Cardiac fibroblast (primary cell): Measurements from ENCODE around the gene HYAL2.

Experiments used
- DNase-seq, 2 donors: peaks; one replicate each; pipeline versions ENCODE4 v3.0.0 to v3.0.0-alpha.2; 2010; ENCODE audit warnings: low read depth in 2 of 2
- H3K4me3 ChIP-seq, 2 donors: replicated peaks in 1 of 2; 1 replicate in 1 of 2; 2 replicates in 1 of 2; pipeline ENCODE4 v1.5.1; 2011; ENCODE audit warnings: low read depth in 2 of 2, low read length in 2 of 2, mild to moderate bottlenecking in 2 of 2, moderate library complexity in 1 of 2
- TF ChIP-seq, protein P1 (sequence below): IDR thresholded peaks from one replicate; pipeline ENCODE4 v1.5.1; 2011; ENCODE audit warnings: low read depth, mild to moderate bottlenecking, low read length, inconsistent platforms

The HYAL2 gene

DNA sequence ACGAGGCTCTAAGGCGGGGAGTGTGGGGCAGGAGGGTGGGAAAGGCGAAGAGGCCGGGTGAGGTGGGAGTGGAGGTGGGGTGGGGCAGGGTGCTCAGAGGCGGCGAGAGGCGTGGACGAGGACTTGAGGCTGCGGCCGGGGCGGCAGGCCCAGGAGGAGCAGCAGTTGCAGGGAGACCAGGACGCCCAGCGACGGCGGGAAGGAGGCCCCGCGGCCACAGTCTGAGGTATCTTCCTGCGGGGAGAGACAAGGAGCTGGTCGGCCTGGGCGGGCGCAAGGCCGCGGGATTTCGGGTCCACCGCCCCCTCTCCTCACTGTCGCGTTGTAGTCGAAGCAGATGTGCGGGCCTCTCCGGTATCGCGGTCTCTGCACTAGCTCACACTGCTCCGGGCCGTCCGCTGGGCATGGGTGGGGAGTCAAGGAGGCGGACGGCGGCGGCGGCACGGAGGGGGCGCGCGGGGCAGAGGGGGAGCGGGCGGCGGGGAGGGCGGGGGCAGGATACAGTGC is 42.1 kb upstream of the HYAL2 start:
- peak overlapping the region; percentile 47 to 50 for H3K4me3 ChIP-seq
- no peak for DNase-seq
- TF ChIP-seq, protein P1, sequence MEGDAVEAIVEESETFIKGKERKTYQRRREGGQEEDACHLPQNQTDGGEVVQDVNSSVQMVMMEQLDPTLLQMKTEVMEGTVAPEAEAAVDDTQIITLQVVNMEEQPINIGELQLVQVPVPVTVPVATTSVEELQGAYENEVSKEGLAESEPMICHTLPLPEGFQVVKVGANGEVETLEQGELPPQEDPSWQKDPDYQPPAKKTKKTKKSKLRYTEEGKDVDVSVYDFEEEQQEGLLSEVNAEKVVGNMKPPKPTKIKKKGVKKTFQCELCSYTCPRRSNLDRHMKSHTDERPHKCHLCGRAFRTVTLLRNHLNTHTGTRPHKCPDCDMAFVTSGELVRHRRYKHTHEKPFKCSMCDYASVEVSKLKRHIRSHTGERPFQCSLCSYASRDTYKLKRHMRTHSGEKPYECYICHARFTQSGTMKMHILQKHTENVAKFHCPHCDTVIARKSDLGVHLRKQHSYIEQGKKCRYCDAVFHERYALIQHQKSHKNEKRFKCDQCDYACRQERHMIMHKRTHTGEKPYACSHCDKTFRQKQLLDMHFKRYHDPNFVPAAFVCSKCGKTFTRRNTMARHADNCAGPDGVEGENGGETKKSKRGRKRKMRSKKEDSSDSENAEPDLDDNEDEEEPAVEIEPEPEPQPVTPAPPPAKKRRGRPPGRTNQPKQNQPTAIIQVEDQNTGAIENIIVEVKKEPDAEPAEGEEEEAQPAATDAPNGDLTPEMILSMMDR: no peak

DNA sequence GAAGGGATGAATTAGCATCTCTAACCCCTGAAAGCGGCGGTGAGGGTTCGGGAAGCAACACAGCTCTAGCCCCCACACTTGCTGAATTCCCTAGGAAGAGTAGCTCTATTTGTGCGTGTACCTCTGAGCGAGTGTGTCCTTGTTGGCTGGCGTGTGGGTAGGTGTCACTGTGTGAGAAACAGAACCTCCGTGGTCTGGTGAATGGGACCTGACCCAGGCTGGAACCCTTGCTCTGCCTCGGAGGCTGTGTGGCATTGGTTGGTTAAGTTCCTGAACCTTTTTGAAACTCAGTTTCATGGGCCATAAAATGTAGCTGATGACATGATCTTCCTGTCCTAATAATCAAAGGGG is 37.2 kb upstream of the HYAL2 start:
- H3K4me3 ChIP-seq: peak overlapping the region in 1 of 2 donors; percentile 94
- TF ChIP-seq, protein P1: no peak
- DNase-seq: no peak

DNA sequence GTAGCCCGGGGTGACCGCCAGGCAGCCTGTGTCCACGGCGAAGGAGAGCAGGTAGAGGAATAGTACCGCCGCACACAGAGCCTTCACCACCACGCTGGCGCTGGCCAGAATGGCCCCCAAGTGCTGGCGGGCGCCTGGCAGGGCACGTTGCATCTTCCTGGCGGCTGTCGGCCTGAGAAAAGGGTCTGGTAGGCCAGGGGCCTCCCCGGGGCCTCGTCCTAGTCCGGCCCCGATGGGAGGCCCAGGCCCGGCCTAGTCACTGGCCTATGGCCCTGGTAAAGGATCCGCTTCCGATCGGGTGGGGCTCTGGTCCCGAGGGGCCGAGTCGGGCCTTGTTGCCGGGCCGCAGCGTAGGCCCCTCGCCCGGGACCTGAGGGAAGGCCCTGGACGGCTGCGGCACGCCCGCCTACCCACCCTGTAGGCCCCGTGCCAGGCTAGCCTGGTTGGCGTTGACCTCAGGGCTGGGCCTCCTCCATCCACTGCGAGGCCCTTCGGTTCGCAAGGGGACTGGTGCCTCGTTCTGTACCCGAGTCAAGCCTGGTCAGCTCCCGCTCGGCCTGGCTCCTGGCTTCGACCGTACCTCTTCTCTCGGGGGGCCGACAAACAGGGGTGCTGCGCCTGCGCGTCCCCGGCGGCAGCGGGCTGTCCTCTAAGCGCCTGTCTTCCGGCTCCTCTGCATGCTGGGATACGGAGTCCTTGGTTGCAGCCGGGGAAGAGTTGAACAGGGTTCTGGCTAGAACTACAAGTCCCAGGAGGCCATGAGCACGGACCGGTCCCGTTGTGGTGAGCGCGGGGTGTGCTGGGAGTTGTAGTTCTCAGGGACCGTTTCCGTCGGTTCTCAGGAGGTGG is 36.6 kb upstream of the HYAL2 start, which contains the start of gene TMEM115:
TMEM115 (minus strand) TSS at position 611 of the 849 bp plus-strand sequence; CDS start at position 153, 458 bp downstream.
- peak within 1 kb of the TSS; percentile 88 to 94 for H3K4me3 ChIP-seq
- DNase-seq: peak; percentile 99
- TF ChIP-seq, protein P1: no peak

DNA sequence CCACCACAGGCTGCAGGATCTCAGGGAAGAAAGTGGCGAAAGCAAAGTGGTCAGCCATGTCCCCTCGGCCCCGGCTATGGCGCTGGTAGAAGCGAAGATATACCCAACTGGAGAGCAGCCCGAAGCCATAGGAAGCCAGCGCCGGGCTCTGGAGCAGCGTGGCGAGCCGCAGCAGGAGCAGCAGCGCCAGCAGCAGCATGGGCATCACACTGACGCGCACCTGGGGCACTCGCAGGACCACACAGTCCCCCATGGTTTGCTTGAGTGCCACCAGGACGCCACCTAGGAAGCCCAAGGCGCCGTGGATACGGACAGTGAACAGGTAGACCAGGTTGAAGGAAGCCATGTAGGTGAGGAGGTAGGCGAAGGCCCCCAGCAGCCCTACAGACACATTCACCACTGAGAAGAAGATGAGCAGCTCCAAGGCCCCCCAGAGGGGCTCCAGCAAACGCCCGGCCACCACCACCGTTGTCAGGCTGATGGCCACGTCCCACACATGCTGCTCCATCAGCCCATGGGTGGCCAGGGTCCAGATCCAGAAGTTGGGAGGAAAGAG is 35.9 kb upstream of the HYAL2 start:
- no peak for DNase-seq
- H3K4me3 ChIP-seq: peak overlapping the region; percentile 88 to 94
- TF ChIP-seq, protein P1: no peak

DNA sequence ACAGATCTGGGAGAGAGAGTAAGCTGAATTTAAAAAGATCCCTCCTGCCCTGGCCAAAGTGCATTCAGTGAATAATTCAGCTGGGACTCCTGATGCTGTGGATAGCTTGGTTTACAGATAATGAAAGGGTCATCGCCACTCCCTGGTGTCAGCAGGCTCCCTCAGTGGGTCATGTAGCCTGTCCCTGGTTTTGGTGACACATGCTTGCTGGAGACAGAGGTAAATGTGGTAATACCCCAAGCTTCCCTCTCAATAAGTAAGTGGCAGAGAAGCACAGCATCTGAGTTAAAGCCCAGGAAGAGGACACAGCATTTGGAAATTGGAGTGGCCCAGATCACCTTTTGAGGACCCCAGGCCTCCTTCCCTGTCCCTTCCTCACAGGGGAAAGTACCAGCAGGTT is 34.9 kb upstream of the HYAL2 start:
- no peak for DNase-seq
- TF ChIP-seq, protein P1: no peak
- H3K4me3 ChIP-seq: peak overlapping the region; percentile 88 to 94

DNA sequence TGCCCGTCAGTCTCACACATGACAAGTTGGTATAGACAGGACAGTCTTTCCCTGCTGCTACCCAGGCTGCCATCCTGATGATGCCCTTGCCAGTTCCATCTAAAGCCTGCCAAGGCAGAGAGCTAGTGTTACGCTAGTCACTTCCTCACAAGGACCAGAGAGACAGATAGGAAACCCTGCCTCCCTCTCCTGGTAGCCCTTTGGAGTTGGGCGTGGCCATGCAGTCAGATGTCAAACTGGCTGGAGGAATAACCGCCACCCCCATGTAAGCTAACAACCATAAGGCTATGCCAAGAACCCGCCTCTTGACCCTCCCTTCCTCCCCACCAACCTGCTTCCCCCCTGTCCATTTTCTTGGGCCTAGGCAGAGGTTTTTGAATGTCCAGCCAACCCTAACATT is 34.0 kb upstream of the HYAL2 start:
- DNase-seq: peak; percentile 44 to 49
- TF ChIP-seq, protein P1: no peak
- peak overlapping the region; percentile 88 to 94 for H3K4me3 ChIP-seq
